GM19193 (cell line): Measurements from ENCODE around the gene ATG16L2.

ENCODE experiments used
- POLR2A ChIP-seq: IDR thresholded peaks from 4 replicates; pipeline ENCODE4 v1.6.1; 2011; ENCODE audit not compliant: insufficient read depth, insufficient read length; ENCODE audit errors: extremely low read depth

ATG16L2 gene

DNA sequence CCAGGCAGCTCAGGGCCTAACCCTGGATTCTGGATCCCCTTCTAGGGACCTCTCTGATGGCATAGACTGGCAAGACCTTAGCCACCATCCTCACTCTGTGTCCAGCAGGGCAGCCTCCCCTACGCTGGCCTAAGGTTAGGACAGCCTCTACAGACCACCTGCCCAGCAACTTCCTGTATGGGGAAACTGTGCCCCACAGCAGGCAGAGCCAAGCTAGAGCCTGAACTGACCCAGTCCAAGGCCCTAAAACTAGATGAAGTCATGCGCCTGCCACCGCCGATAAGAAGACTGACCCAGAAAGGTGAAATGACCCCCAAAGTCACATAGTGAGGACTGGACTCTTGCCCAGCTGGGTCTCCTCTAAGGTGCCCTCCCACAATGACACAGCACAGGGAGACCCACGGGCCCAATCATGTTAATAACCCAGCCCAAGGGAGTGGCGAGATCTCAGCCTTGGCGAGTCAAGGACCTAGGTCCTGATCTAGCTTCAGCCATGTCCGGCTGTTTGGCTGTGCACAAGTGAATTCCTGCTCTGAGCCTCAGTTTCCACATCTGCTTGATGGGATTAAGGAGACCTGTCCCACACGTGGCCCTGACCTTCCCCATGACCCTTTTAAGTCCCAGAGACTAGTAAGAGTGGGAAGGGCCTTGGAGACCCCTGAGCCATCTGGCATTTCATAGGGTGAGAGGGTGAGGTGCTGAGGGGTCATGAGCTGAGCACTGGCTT lies 37.9 kb upstream of the ATG16L2 start:
- no peak for TF ChIP-seq POLR2A

GRCh38 chr11:72776844-72777754 lies 37.1 kb upstream of the ATG16L2 start:
- TF ChIP-seq POLR2A: no peak

GRCh38 chr11:72777755-72778278 lies 36.4 kb upstream of the ATG16L2 start:
- TF ChIP-seq POLR2A: no peak

DNA sequence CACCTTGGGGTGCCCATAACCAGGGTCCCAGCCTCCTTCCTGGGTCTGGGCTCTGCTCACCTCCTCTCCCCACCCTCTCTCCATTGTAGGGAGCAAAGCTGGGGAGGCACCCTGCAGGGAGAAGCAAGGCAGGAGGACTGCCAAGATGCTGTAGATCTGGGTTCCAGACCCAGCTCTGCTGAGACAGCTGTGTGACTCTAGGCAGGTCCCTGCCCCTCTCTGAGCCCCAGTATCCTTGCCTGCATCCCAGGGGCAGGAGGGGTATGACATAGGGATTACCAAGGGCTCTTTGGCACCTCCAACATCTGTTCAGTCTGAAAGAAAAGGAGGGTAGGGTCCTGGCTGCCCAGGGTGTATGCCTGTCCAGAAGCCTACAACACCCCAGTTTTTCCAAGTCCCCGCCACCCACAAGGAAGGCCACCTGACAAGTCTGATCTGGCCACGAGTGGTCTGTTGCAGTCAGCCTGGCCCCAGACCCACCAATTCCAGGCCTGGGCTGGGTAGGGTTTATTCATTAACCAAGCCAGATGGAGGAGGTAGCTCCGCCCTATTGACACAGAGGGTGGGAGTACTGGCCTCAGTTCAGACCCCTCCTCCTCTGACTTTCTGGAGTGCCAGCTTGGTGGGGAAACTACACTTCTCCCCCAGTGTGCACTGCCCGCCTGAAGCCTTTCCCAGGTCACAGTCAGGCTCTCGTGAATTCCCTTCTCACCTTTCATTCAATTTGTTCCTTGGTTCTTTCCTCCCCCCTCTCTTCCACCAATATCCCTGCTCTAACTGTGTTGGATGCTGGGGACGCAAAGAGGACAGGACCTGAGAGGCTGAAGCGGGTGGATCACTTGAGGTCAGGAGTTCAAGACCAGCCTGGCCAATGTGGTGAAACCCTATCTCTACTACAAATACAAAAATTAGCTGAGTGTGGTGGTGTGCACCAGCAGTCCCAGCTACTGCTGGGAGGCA lies 35.4 kb upstream of the ATG16L2 start:
- TF ChIP-seq POLR2A: no peak

DNA sequence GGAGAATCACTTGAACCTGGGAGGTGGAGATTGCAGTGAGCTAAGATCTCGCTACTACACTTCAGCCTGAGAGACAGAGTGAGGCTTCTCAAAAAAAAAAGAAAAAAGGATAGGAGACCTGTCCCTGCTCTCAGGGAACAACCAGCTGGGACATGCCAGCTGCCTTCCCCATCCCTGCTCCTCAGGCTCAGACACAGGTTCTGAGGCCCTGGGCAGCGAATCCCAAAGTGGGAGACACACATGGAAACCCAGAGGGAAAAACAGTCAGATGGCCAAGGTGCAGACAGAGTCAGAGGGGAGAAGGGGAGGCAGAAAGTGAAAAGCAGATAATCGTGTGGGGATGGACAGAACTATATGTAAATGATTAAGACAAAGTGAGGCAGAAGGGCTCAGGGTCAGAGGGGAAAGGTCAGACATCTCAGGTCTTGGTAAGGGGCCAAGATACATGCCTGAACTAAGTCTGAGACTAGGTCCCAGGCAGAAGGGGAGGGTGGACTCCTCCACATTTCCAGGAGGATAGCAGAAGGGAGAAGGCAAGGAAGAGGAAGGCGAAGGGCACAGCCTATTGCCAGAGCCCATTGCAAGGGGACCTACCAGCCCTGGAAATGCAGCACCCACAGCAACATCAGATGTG lies 34.6 kb upstream of the ATG16L2 start:
- no peak for TF ChIP-seq POLR2A

GRCh38 chr11:72780296-72781062 lies 33.7 kb upstream of the ATG16L2 start:
- no peak for TF ChIP-seq POLR2A

- TF ChIP-seq POLR2A: no peak
Observed at GRCh38 chr11:72781063-72781312, 33.2 kb upstream of the ATG16L2 start.

GRCh38 chr11:72781313-72782080 lies 32.7 kb upstream of the ATG16L2 start:
- no peak for TF ChIP-seq POLR2A

DNA sequence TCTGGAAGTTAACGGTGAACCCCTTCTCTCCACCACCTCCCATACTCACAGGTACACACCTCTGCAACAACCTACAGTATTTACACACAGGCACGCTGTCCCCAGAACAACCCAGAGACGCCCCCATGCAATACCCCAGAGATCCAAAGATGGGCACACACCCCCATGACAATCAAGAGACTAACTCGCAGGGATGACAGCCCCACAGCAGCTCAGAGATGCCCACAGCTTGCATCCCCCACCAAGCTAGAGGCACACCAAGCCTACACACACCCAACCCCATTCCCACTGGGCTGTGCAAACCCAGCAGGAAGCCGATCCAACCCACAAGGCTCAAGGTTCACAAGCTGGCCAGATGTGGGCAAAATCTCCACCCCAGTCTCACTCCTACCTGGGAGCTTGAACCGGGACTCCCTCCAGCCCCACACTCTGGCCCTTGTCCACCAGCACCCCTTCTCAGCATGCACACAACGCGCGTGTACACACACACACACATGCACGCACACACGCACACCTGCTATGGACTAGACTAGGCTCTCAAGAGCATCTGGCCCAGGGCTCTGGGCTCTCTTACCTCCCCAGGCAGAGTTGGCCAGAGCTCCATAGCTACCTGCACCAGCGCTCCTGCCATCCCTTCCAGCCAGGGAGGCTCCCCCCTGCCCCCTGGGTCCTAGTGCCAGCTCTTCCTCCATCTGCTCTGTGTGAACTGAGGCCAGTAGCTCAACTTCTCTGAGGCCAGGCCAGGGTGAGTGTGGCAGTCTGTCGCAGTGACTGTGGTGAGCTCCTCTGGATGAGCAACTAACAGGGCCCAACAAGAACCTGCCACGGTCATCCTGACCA lies 31.9 kb upstream of the ATG16L2 start:
- no peak for TF ChIP-seq POLR2A

DNA sequence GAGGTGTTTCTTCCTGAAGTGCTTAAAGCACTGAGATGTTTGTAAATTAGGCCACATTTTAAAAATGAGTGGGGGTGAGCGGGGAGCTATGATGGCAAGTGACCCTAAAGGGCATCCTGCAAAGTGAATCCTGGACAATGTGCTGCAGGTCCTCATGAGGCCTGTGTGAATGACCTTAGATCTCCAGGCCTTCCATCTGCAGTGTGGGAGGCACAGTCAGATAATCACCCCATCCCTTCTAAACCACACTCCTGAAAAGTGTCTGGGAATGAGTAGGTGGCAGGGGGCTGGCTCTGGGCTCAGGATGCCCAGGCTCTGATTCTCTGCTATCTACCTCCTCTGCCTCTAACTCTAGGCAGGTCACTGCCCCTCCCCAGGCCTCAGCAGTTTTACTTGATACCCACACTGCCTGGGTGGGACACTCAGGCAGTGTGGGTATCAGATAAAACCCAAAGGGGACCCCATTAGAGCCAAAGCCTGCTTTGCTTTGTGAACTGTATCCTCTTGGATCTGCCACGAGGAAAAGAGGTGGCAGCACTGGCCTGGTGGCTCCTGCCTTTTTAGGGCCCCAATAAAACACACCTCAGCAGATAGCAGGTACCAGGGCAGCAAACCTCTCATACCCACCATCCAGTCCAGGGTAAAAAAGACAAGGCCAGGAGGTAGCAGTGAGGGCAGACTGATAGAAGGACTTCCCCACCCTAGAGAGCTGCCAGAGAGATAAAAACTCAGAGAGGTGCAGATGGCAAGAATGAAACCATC lies 30.9 kb upstream of the ATG16L2 start:
- no peak for TF ChIP-seq POLR2A

- no peak for TF ChIP-seq POLR2A
Observed at GRCh38 chr11:72784662-72785061, 29.5 kb upstream of the ATG16L2 start.
